Sciatic nerve (tissue), 2 donors: ENCODE results near the gene DDX24. TPM values are rescaled to one million over a fixed set of nuclear protein-coding genes. Genes with fewer than 3 reads are reported as not detected.
A peak's percentile ranks its signal among the peaks of the same experiment; 100 is the strongest.

ENCODE experiments used
- ATAC-seq: fragments of 200-7000 bp; cut with Tn5 transposase; one replicate; pipeline ENCODE4 v1.9.1; 2020; ENCODE audit warnings: mild to moderate bottlenecking, moderate library complexity
- DNase-seq: peaks from one replicate; pipeline ENCODE4 v3.0.0-alpha.2; 2020; ENCODE audit warnings: low spot score
- intact Hi-C: fragments of 100-400 bp; cut with DNase I; formaldehyde crosslinking; loops from one replicate; pipeline ENCODE4 v1.14.2; 2022
- total RNA-seq: library from RNA; stranded (reverse); fragmentation: NEBNext Ultra II Directional; extraction: Animal tissue kit (Norgen Biotek cat#: 25700); gene quantifications from one replicate; pipeline ENCODE4 v1.2.1, GENCODE V29; 2021
- donor health status: DM: no; HTN: no; CAD: no.
- donor health status: DM: no; HTN: no; CAD: no.

The DDX24 gene
- total RNA-seq, 1 donor from 2014 or later = 181 TPM

- ATAC-seq (no peak), DNase-seq (peak; percentile 39)
- intact Hi-C loops = no loop called here
Measured at GRCh38 chr14:94116701-94117100, 35.7 kb upstream of the DDX24 start.

GRCh38 chr14:94115631-94116030, 34.6 kb upstream of the DDX24 start:
- intact Hi-C loops = no loop called here
- DNase-seq = peak; percentile 54
- ATAC-seq = no peak

- ATAC-seq = peak; percentile 61
- intact Hi-C loops = no loop called here
- peak; percentile 55 for DNase-seq
Measured at GRCh38 chr14:94115058-94115591, 34.1 kb upstream of the DDX24 start.

GRCh38 chr14:94114589-94115057, 33.6 kb upstream of the DDX24 start:
- ATAC-seq (peak; percentile 35), DNase-seq (peak; percentile 48)
- intact Hi-C loops = no loop called here

GRCh38 chr14:94113908-94114588, 33.0 kb upstream of the DDX24 start:
- intact Hi-C loops = no loop called here
- DNase-seq = peak; percentile 49
- ATAC-seq = peak; percentile 50

GRCh38 chr14:94113490-94113889, 32.5 kb upstream of the DDX24 start:
- peak; percentile 20 for ATAC-seq
- intact Hi-C loops = no loop called here
- DNase-seq = peak; percentile 69

- ATAC-seq (no peak), DNase-seq (no peak)
- intact Hi-C loops = no loop called here
Measured at GRCh38 chr14:94113073-94113472, 32.1 kb upstream of the DDX24 start.

- intact Hi-C loops = no loop called here
- ATAC-seq = no peak
- DNase-seq = peak; percentile 54
Measured at GRCh38 chr14:94112513-94113063, 31.6 kb upstream of the DDX24 start.

GRCh38 chr14:94111276-94112095, 30.5 kb upstream of the DDX24 start:
- DNase-seq = peak; percentile 57
- intact Hi-C loops = no loop called here
- ATAC-seq = peak; percentile 2

GRCh38 chr14:94110552-94111181, 29.7 kb upstream of the DDX24 start, which contains the start of gene IFI27:
TSS of gene IFI27 (plus strand) at chr14:94110736.
- DNase-seq (peak; percentile 75), ATAC-seq (peak; percentile 87)
- intact Hi-C loops = no loop called here

- ATAC-seq (no peak), DNase-seq (peak; percentile 51)
- intact Hi-C loops = no loop called here
Measured at GRCh38 chr14:94109915-94110250, 28.9 kb upstream of the DDX24 start.

GRCh38 chr14:94104731-94105130, 23.7 kb upstream of the DDX24 start:
- ATAC-seq = no peak
- intact Hi-C loops = no loop called here

GRCh38 chr14:94103554-94104150, 22.6 kb upstream of the DDX24 start:
- ATAC-seq (no peak), DNase-seq (no peak)
- intact Hi-C loops = no loop called here

More at GRCh38 chr14:94104731-94105130, 23.7 kb upstream of the DDX24 start:
- no peak for DNase-seq

GRCh38 chr14:94102768-94103482, 21.9 kb upstream of the DDX24 start:
- ATAC-seq (no peak), DNase-seq (no peak)
- intact Hi-C loops = no loop called here

- DNase-seq = no peak
- peak; percentile 49 for ATAC-seq
- intact Hi-C loops = no loop called here
Measured at GRCh38 chr14:94101748-94102147, 20.7 kb upstream of the DDX24 start.

GRCh38 chr14:94100847-94101246, 19.8 kb upstream of the DDX24 start:
- no peak for DNase-seq
- ATAC-seq = peak; percentile 47
- intact Hi-C loops = no loop called here

GRCh38 chr14:94099006-94099405, 18.0 kb upstream of the DDX24 start:
- ATAC-seq (no peak), DNase-seq (no peak)
- intact Hi-C loops = no loop called here

- intact Hi-C loops = no loop called here
- ATAC-seq (no peak), DNase-seq (no peak)
Measured at GRCh38 chr14:94098326-94098992, 17.5 kb upstream of the DDX24 start.
